ENCODE results near the gene ZCCHC2.

Gene ZCCHC2

DNA sequence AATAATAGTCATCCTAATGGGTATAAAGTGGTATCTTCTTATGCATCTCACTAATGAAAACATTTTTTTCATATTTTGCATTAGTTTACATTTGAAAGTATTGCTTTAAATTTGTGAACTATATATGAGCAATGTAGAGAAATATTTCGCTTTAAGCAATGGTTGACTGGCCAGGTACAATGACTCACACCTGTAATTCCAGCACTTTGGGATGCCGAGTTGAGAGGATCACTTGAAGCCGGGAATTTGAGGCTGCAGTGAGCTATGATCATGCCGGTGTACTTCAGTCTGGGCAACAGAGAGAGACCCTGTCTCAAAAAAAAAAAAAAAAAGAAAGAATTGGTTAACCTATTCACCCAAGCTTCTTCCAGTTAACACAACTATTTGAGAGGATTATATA, 15.1 kb downstream of the ZCCHC2 start:
- DNase-seq (ENCODE audit: low read depth in 1 of 2, low spot score in 1 of 2): no peak

DNA sequence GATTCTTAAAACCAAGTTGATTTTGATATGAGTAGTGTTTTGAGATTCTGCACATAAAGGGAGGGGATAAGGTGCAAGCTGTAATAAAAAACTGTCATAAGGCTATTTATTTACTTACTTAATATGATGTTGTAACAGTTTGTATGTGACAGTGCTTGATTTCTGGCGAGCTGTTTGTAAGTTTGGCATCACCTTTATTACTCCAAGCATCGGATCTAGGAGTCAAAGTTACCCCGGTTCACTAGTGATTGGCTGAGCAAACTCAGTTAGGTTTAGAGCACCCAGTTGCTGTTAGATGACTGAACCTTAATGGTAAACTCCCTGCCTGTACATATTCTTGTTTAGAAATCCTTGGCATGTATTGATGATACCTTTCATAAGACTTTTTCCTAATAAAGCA, 16.1 kb downstream of the ZCCHC2 start:
- DNase-seq (ENCODE audit: low read depth in 1 of 2, low spot score in 1 of 2): no peak

- no peak for DNase-seq (ENCODE audit: low read depth in 1 of 2, low spot score in 1 of 2)
These were observed 16.7 kb downstream of the ZCCHC2 start for GRCh38 chr18:62539284-62540165.

DNA sequence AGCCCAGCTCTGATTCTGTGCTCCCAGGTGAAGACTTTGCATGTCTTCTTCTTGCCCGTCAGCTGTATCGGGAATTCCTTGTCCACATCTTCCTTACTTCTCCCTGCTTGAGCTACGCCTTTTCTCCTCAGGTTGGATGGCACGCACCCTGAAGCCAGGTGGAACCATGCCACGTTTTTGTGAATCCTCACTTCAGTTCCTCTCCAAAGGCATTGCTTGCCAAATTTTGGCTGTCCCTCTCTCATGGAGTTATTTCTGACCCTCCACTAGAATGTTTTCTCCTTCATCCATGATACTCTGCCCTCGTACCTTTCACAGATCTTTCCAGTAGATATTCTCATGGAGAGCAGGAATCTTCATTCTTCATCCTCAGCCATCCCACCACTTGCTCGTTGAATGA, 20.2 kb downstream of the ZCCHC2 start:
- DNase-seq (ENCODE audit: low read depth in 1 of 2, low spot score in 1 of 2): no peak

DNA sequence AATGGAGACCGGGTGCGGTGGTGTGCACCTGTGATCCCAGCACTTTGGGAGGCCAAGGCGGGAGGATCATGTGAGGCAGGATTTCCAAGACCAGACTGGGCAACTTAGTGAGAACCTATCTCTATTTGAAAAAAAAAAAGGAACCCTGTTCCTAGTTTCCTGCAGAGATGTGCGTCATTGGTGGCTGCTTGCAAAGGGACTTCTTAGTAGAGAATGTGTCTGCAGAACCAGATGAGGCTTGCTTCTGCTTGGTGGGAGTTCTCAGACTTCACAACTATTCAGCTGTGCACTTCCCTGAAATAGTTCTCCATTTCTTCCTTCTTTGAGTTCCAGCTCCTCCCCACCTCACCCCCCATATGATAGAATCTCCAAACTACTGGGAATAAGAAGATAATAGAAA, 22.3 kb downstream of the ZCCHC2 start:
- no peak for DNase-seq (ENCODE audit: low read depth in 1 of 2, low spot score in 1 of 2)

DNA sequence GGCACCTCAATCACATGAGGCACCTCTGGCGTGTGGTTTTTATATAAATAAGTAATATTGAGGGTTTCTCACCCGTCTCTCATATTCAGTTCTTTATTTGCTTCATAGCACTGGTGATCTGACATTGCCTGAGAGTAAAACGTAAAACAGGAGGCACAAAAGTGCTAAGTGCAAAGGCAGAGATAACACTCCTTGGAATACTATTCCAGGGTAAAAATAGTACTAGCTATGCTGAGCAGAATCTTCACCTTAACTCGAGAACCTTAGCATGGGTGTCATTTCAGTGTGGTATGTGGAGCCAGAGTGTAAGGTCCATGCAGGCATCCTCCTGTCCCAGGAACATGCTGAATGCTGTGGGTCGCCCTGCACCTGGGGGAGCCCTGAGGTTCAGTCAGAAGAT, 26.9 kb downstream of the ZCCHC2 start:
- no peak for DNase-seq (ENCODE audit: low read depth in 1 of 2, low spot score in 1 of 2)

DNA sequence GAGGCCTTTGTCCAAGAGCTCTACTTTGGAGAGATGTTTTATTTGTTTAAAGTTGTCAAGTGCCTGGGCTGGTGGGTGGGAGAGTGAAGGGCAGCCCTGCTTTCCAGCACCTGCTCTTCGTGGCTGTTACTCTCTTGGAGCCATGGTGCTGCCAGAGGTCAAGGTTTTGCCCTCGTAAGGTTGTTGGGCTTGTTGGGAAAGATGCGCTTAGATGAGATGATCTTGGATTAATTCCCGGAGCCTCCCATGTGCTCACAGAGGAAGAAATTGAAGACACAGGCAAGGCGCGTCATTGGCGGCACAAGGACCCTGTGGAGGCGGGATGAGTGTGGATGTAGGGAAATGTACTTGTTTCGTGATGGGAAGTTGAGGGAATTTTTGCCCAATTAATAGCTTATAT, 27.9 kb downstream of the ZCCHC2 start:
- no peak for DNase-seq (ENCODE audit: low read depth in 1 of 2, low spot score in 1 of 2)

DNA sequence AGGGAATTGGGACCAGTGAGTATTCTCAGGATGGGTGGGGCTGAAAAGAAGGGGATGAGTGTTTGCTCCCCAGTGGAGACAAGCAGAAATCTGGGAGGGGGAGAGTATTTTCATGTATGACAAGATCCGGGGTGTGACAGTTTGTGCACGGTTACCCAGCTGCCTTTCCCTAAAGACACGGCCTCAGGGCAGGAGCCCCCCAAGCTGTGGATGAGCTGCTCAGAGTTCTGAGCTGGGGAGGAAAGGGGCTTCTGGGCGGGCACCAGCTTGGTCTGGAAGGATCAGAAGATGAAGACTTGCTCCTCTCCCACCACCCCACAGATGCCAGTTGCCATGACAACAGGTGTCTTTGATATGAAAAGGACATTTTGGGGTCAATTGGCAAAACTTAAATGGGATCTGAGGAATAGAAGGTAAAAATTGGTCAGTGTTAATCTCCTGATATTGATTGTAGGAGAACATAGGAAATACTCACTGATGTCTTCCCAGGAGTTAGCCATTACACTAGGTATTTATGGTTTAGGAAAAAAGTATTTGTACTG, 29.2 kb downstream of the ZCCHC2 start:
- no peak for DNase-seq (ENCODE audit: low read depth in 1 of 2, low spot score in 1 of 2)

DNA sequence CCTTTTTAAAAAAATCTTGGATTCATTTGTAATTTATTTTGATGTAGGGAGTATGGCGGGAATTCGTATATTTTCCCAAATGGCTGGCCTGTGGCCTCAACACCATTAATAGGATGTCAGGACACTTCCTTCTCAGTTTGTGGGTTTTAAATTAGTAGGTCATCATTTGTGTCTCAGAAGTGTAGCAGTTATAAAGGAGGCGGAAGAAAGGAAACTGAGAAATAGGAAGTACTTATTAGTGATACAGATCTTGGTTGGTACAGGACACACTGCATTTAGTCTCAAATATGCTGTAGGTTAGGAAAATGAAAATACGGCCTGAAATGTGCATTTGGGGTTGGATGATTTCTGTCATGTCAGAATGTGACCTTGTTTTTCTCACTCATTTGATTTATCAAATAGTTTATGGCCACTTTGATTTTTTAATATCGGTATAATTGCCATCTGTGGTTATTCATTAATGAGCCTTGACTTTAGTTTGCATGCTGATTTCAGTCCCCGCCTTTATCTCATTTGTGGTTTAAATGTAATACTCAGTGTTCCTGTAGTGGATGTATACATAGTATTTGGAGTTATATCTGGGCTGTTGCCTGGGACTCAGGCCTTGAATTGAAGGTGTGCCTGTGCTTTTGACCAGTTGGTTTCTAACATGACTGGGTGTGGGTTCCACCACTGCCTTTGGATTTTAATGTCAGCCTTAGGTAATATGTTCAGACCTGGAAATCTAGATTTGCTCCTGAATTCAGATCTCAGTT, 31.4 kb downstream of the ZCCHC2 start:
- no peak for DNase-seq (ENCODE audit: low read depth in 1 of 2, low spot score in 1 of 2)

DNA sequence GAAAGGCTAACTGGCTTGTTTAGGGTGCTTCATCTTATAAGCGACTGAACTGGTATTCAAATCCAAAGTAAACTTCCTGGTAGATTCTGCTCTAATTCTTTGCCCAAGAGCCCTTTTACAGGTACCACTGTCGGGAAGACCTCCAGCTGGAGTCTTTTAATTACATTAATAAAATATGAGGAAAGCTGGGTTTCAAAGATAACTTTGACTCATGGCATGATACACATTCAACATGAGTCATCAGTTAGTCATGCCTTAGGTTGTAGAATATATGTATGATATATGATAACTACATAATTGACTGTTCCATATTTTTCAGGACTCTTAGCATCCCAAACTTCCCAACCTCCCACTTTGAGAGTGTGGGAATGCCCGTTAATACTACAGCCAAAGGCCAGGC, 32.3 kb downstream of the ZCCHC2 start:
- no peak for DNase-seq (ENCODE audit: low read depth in 1 of 2, low spot score in 1 of 2)

GRCh38 chr18:62556397-62556796, 33.6 kb downstream of the ZCCHC2 start:
- no peak for DNase-seq (ENCODE audit: low read depth in 1 of 2, low spot score in 1 of 2)

GRCh38 chr18:62558015-62558663, 35.3 kb downstream of the ZCCHC2 start:
- no peak for DNase-seq (ENCODE audit: low read depth in 1 of 2, low spot score in 1 of 2)

DNA sequence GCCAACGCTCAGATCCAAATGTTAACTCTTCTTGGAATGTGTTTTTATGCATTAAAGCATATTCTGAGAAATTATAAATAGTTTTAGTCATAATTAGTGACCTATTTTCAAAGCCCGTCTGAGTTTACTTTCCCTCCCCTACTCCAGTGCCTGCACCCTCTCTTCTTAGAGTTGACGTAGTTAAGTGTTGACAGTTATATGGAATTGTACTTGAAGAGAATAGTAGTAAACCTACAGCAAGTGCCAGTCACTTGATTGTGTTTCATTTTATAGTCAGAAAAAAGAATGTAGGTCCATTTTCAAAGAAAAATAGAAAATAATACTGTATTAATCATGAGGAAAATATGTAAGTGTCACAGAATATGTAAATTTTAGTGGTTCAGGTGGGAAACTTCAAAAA, 41.2 kb downstream of the ZCCHC2 start:
- no peak for DNase-seq (ENCODE audit: low read depth in 1 of 2, low spot score in 1 of 2)

GRCh38 chr18:62566199-62566598, 43.4 kb downstream of the ZCCHC2 start:
- DNase-seq (ENCODE audit: low read depth in 1 of 2, low spot score in 1 of 2): no peak

GRCh38 chr18:62566818-62567217, 44.0 kb downstream of the ZCCHC2 start:
- DNase-seq (ENCODE audit: low read depth in 1 of 2, low spot score in 1 of 2): no peak

GRCh38 chr18:62569081-62569655, 46.3 kb downstream of the ZCCHC2 start:
- DNase-seq (ENCODE audit: low read depth in 1 of 2, low spot score in 1 of 2): no peak

GRCh38 chr18:62571037-62571436, 48.2 kb downstream of the ZCCHC2 start:
- DNase-seq (ENCODE audit: low read depth in 1 of 2, low spot score in 1 of 2): no peak

- DNase-seq (ENCODE audit: low read depth in 1 of 2, low spot score in 1 of 2): no peak
These were observed 48.8 kb downstream of the ZCCHC2 start for GRCh38 chr18:62571648-62572047.

- no peak for DNase-seq (ENCODE audit: low read depth in 1 of 2, low spot score in 1 of 2)
These were observed 49.6 kb downstream of the ZCCHC2 start for GRCh38 chr18:62572456-62572855.

GRCh38 chr18:62574776-62575175, 52.0 kb downstream of the ZCCHC2 start:
- DNase-seq (ENCODE audit: low read depth in 1 of 2, low spot score in 1 of 2): no peak

- DNase-seq (ENCODE audit: low read depth in 1 of 2, low spot score in 1 of 2): no peak
These were observed 53.4 kb downstream of the ZCCHC2 start for GRCh38 chr18:62576271-62576670.
